ENCODE results near the gene CREB3L2.

DNA sequence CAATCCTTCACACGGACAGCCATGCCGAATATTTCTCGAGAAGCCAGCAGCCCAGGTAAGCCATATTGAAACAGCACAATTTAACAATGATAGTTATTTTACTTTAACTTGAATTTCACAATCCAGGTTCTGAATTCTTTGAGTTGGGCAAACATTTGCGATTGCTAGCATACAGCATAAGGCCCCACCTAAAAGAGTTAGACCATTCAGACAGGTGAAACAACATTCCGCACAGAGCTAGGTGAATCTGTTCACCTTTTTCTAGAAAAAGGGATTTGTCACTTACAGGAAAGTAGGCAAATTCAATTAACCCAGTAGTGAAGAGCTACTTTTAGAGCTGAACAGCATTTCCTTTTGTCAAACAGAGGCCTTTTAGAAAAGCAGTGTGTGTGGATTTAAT is 45.3 kb downstream of the CREB3L2 start:
- TF ChIP-seq, protein P1, sequence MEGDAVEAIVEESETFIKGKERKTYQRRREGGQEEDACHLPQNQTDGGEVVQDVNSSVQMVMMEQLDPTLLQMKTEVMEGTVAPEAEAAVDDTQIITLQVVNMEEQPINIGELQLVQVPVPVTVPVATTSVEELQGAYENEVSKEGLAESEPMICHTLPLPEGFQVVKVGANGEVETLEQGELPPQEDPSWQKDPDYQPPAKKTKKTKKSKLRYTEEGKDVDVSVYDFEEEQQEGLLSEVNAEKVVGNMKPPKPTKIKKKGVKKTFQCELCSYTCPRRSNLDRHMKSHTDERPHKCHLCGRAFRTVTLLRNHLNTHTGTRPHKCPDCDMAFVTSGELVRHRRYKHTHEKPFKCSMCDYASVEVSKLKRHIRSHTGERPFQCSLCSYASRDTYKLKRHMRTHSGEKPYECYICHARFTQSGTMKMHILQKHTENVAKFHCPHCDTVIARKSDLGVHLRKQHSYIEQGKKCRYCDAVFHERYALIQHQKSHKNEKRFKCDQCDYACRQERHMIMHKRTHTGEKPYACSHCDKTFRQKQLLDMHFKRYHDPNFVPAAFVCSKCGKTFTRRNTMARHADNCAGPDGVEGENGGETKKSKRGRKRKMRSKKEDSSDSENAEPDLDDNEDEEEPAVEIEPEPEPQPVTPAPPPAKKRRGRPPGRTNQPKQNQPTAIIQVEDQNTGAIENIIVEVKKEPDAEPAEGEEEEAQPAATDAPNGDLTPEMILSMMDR (IDR thresholded peaks at IDR 0.05): no peak
- no peak for TF ChIP-seq ETV6 (CRISPR knock-in tag; IDR thresholded peaks at IDR 0.05)
- TF ChIP-seq, protein P2, sequence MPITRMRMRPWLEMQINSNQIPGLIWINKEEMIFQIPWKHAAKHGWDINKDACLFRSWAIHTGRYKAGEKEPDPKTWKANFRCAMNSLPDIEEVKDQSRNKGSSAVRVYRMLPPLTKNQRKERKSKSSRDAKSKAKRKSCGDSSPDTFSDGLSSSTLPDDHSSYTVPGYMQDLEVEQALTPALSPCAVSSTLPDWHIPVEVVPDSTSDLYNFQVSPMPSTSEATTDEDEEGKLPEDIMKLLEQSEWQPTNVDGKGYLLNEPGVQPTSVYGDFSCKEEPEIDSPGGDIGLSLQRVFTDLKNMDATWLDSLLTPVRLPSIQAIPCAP (CRISPR knock-in tag; IDR thresholded peaks at IDR 0.05): no peak
- no peak for TF ChIP-seq CREB1 (CRISPR knock-in tag; IDR thresholded peaks at IDR 0.05)
- TF ChIP-seq ZNF232 (CRISPR knock-in tag; IDR thresholded peaks at IDR 0.05): no peak
- TF ChIP-seq OVOL2 (CRISPR knock-in tag; IDR thresholded peaks at IDR 0.05; ENCODE audit: borderline replicate concordance): no peak
- TF ChIP-seq, protein P3, sequence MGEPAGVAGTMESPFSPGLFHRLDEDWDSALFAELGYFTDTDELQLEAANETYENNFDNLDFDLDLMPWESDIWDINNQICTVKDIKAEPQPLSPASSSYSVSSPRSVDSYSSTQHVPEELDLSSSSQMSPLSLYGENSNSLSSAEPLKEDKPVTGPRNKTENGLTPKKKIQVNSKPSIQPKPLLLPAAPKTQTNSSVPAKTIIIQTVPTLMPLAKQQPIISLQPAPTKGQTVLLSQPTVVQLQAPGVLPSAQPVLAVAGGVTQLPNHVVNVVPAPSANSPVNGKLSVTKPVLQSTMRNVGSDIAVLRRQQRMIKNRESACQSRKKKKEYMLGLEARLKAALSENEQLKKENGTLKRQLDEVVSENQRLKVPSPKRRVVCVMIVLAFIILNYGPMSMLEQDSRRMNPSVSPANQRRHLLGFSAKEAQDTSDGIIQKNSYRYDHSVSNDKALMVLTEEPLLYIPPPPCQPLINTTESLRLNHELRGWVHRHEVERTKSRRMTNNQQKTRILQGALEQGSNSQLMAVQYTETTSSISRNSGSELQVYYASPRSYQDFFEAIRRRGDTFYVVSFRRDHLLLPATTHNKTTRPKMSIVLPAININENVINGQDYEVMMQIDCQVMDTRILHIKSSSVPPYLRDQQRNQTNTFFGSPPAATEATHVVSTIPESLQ (CRISPR knock-in tag; IDR thresholded peaks at IDR 0.05): no peak
- TF ChIP-seq, protein P4, sequence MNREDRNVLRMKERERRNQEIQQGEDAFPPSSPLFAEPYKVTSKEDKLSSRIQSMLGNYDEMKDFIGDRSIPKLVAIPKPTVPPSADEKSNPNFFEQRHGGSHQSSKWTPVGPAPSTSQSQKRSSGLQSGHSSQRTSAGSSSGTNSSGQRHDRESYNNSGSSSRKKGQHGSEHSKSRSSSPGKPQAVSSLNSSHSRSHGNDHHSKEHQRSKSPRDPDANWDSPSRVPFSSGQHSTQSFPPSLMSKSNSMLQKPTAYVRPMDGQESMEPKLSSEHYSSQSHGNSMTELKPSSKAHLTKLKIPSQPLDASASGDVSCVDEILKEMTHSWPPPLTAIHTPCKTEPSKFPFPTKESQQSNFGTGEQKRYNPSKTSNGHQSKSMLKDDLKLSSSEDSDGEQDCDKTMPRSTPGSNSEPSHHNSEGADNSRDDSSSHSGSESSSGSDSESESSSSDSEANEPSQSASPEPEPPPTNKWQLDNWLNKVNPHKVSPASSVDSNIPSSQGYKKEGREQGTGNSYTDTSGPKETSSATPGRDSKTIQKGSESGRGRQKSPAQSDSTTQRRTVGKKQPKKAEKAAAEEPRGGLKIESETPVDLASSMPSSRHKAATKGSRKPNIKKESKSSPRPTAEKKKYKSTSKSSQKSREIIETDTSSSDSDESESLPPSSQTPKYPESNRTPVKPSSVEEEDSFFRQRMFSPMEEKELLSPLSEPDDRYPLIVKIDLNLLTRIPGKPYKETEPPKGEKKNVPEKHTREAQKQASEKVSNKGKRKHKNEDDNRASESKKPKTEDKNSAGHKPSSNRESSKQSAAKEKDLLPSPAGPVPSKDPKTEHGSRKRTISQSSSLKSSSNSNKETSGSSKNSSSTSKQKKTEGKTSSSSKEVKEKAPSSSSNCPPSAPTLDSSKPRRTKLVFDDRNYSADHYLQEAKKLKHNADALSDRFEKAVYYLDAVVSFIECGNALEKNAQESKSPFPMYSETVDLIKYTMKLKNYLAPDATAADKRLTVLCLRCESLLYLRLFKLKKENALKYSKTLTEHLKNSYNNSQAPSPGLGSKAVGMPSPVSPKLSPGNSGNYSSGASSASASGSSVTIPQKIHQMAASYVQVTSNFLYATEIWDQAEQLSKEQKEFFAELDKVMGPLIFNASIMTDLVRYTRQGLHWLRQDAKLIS (CRISPR knock-in tag; IDR thresholded peaks at IDR 0.05; ENCODE audit: borderline replicate concordance): no peak
- no peak for TF ChIP-seq ZNF317 (CRISPR knock-in tag; IDR thresholded peaks at IDR 0.05; ENCODE audit: borderline replicate concordance, low read depth)
